ENCODE measurements around the gene CHST8.

Gene CHST8

GRCh38 chr19:33748231-33748630 is 126.5 kb downstream of the CHST8 start:
- DNase-seq, result no peak

- no peak for DNase-seq
These were observed 127.3 kb downstream of the CHST8 start for GRCh38 chr19:33749016-33749415.

DNA sequence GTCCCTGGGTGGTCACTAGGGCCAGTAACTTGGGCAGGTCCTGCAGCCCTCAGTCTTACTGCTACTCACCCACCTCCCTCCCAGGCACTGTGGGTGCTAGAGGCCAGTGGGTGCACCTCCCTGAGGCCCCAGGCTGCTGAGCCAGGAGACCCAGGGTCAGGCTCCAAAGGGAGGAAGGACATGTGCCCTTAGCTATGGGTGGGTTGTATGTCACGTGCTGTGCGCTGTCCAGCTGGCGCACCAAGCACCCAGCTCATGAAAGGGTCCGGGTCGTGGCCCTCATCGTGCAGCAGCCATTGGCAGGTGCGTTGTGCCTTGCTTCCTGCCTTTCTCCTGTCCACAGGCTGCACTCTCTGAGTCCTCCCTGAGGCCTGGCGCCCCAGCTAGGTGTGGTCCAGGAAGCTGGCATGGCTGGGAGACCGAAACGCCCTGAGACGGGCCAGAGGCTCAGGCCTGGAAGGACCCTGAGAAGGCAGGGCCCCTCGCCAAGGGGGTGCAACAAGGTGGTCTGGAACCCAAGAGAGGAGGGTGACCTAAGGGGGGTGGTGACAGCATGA is 127.9 kb downstream of the CHST8 start:
- DNase-seq, result no peak

- no peak for DNase-seq
These were observed 129.1 kb downstream of the CHST8 start for GRCh38 chr19:33750587-33751435.

- DNase-seq, result no peak
These were observed 129.7 kb downstream of the CHST8 start for GRCh38 chr19:33751436-33751770.

- DNase-seq, result no peak
These were observed 130.5 kb downstream of the CHST8 start for GRCh38 chr19:33752018-33752800.

DNA sequence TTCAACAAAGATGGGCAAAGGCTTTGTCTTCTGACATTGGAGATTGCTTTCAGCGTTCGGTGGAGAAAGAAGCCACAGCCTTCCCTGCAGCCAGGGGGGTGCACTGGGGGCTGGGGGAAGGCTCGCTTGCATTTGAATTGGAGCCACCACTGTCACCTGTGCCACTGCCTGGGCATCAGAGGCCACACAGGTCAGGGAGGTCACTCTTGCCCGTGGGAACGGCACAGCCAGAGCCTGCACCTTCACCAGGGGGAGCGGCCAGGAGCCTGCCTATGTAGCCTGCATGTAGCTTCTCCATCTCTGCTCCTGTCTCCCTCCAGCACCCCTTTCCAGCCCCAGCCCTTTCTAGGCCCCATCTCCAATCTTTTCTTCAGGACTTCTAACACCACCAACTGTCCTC is 131.2 kb downstream of the CHST8 start:
- no peak for DNase-seq

- no peak for DNase-seq
These were observed 132.6 kb downstream of the CHST8 start for GRCh38 chr19:33754361-33754760.

DNA sequence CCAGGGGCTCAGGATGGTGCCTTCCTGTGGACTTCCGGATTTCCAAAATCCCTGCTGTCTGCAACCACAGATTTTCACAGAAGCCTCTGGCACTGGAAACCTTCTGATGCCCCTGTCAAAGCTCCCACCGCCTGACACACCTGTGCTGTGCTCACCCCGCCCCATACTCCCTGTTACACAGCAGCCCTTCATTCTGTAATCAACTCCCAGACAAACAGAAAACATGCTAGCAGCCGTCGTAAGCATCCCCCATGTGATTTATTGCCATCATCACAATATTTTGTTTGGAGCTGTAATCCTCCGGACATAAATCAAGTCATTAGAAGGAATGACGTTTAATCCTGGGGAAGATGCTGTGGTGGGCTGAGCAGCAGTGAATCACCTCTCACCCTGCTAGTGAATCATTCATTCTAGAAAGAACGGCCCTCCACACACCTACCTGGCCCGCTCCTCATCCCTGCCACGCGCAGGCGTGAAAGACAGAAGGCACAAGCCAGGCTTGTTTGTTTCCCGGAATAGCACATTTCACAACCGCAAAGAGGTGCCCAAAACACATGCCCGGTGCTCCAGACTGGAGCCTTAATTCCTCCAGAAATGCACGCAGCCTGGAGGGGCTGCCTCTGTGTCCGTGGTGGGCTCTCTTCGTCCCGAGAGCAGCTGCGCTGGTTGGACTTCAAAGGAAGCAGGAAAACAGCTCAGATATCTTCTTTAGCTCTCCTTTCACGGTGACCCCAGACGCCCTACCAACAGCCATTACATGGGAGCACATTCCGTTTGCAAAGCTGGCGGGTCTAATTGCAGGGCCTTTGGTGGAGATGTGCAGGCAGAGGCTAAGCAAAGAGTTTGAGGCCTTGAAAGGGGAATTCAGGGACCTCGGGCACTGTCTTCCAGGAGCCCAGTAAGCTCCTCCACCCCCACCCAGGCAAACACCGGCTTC is 133.6 kb downstream of the CHST8 start:
- no peak for DNase-seq

- DNase-seq, result no peak
These were observed 134.4 kb downstream of the CHST8 start for GRCh38 chr19:33756177-33756576.

GRCh38 chr19:33758541-33759013 is 136.8 kb downstream of the CHST8 start:
- DNase-seq, result no peak

- DNase-seq, result no peak
These were observed 137.6 kb downstream of the CHST8 start for GRCh38 chr19:33759356-33759755.

GRCh38 chr19:33763633-33764371 is 142.0 kb downstream of the CHST8 start:
- no peak for DNase-seq

DNA sequence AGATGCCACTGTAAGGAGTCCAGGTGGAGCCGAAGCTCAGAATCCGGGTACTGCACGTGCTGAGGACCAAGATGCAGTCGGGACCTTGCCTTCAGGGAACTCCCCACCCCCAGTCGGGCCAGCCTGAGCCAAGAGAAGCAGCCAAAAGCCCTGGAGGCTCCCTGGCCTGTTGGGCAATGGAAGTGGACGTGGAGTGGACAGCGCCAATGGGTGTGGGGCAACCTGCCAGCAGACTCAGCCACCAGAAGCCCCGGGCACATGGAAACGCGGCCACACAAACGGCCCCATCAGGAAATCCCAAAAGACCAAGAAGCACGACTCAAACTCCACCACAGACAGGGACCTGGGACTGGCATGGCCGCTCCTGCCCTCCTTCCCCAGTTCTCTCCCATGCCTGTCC is 144.9 kb downstream of the CHST8 start:
- DNase-seq, result no peak

DNA sequence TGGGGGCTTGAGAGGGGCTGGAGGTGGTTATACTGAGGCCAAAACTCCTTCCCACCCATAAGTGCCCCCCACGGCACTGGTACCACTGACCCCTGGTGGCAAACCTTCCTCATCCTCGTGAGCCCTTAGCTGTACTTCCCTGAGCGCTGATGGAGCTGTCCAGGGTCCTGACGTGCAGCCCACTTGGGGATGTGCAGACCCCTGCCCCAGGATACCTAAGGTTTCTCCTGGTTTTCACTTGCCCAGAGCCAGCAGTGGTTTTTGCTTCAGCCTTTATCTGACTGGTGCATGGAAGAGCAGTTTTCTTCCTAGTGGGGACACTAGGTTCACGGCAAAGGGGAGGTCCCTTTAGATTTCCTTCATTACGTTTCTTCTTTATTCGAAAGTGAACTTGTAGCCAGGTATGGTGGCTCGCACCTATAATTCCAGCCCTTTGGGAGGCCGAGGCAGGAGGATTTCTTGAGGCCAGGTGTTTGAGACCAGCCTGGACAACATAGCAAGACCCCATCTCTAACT is 146.2 kb downstream of the CHST8 start:
- peak; percentile 26 for DNase-seq

DNA sequence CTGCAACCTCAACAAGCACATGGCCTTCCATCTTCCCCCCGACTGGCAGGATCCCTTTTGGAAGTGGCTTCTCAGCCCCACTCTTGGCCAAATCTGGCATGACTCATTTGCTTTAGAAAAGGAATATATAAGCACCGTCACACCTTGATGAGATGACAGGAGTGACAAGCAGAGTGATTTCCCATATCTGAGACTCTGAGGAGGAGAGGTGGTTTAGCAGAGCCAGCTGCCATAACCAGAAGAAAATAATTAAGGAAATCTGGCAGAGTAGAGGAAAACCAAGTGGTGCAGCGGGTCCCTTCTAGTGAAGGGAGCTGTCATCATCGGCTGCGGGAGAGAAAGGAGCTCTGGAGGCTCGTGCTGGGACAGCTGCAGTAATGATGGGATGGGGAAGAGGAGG is 147.5 kb downstream of the CHST8 start:
- no peak for DNase-seq

- DNase-seq, result no peak
These were observed 148.4 kb downstream of the CHST8 start for GRCh38 chr19:33770107-33770506.

- DNase-seq, result peak; percentile 42
These were observed 149.8 kb downstream of the CHST8 start for GRCh38 chr19:33771384-33772101.

- no peak for DNase-seq
These were observed 150.5 kb downstream of the CHST8 start for GRCh38 chr19:33772102-33772857.

DNA sequence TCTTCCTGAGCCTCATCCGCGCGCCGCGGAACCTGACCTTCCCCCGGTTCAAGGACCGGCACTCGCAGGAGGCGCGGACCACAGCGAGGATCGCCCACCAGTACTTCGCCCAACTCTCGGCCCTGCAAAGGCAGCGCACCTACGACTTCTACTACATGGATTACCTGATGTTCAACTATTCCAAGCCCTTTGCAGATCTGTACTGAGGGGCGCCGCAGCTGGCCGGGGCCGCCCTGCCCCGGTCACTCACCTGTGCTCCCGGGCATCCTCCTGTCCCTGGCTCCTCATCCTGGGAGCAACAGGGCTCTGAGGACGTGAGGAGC is 151.1 kb downstream of the CHST8 start:
- no peak for DNase-seq

Measured in MV-4-11 (cell line).